Endothelial cell (in vitro differentiated cells): ENCODE results near the gene TMEM88. TPM values are rescaled to one million over a fixed set of nuclear protein-coding genes. Genes with fewer than 3 reads are reported as not detected.

Source experiments
- DNase-seq: peaks from one replicate; pipeline ENCODE4 v3.0.0; 2021; ENCODE audit warnings: low spot score
- H3K27ac Mint-ChIP-seq: one replicate; pipeline ENCODE4 v1.8.0; 2021; ENCODE audit warnings: mixed read lengths, inconsistent platforms; ENCODE audit not compliant: unreplicated experiment
- H3K27me3 Mint-ChIP-seq: one replicate; pipeline ENCODE4 v1.8.0; 2021; ENCODE audit warnings: mild to moderate bottlenecking, moderate library complexity, mixed read lengths, inconsistent platforms; ENCODE audit not compliant: unreplicated experiment
- H3K36me3 Mint-ChIP-seq: one replicate; pipeline ENCODE4 v1.8.0; 2021; ENCODE audit warnings: mild to moderate bottlenecking, low read depth, mixed read lengths, inconsistent platforms; ENCODE audit not compliant: unreplicated experiment
- H3K4me1 Mint-ChIP-seq: one replicate; pipeline ENCODE4 v1.8.0; 2021; ENCODE audit warnings: mild to moderate bottlenecking, mixed read lengths, inconsistent platforms; ENCODE audit not compliant: unreplicated experiment
- H3K4me3 Mint-ChIP-seq: one replicate; pipeline ENCODE4 v1.8.0; 2021; ENCODE audit warnings: mild to moderate bottlenecking, mixed read lengths, inconsistent platforms; ENCODE audit not compliant: unreplicated experiment
- H3K9me3 Mint-ChIP-seq: one replicate; pipeline ENCODE4 v1.8.0; 2021; ENCODE audit warnings: mixed read lengths, inconsistent platforms; ENCODE audit not compliant: unreplicated experiment
- total RNA-seq: library from RNA; stranded (reverse); fragmentation: NEBNext Ultra II Directional; extraction: Animal tissue kit (Norgen Biotek cat#: 25700); gene quantifications from one replicate; pipeline ENCODE4 v1.2.1, GENCODE V29; 2021; ENCODE audit not compliant: unreplicated experiment
- TF ChIP-seq, protein P1 (sequence below): fragments of 200-600 bp; sonication (generic); IDR thresholded peaks from one replicate; pipeline ENCODE4 v1.5.0; 2021; ENCODE audit warnings: antibody characterized with exemption; ENCODE audit not compliant: unreplicated experiment

TMEM88 gene
- total RNA-seq, 1 donor from 2014 or later = 13.6 TPM

- Mint-ChIP-seq H3K4me1 (peaks cover 58% of the 10 kb centered on the region), H3K36me3 (peaks cover 17% of the 10 kb centered on the region), H3K4me3 (peak overlapping the region; percentile 82), H3K27me3 (peaks cover 44% of the 10 kb centered on the region), H3K27ac (peak overlapping the region; percentile 51), H3K9me3 (no peaks in the 10 kb centered on the region)
- TF ChIP-seq, protein P1, sequence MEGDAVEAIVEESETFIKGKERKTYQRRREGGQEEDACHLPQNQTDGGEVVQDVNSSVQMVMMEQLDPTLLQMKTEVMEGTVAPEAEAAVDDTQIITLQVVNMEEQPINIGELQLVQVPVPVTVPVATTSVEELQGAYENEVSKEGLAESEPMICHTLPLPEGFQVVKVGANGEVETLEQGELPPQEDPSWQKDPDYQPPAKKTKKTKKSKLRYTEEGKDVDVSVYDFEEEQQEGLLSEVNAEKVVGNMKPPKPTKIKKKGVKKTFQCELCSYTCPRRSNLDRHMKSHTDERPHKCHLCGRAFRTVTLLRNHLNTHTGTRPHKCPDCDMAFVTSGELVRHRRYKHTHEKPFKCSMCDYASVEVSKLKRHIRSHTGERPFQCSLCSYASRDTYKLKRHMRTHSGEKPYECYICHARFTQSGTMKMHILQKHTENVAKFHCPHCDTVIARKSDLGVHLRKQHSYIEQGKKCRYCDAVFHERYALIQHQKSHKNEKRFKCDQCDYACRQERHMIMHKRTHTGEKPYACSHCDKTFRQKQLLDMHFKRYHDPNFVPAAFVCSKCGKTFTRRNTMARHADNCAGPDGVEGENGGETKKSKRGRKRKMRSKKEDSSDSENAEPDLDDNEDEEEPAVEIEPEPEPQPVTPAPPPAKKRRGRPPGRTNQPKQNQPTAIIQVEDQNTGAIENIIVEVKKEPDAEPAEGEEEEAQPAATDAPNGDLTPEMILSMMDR = no peak
- DNase-seq = no peak
Measured at GRCh38 chr17:7839190-7839875, 15.5 kb upstream of the TMEM88 start.

DNA sequence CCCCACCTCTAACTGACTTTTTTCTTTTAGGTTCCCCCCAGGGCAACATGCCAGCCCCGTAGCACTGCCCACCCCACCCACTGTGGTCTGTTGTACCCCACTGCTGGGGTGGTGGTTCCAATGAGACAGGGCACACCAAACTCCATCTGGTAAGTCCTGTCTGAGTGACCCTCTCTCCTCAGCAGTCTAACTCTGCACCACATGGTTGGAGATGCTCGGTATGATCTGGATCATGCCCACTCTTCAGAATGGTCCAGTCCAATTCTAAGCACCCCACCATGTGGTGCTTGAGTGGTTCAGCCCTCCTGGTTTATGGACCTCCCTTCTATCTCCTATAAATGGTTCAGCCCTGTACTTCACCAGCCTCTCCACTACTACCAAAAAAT, 15.0 kb upstream of the TMEM88 start:
- Mint-ChIP-seq H3K9me3 (no peaks in the 10 kb centered on the region), H3K4me3 (peak overlapping the region; percentile 84), H3K36me3 (peaks cover 17% of the 10 kb centered on the region), H3K4me1 (peaks cover 58% of the 10 kb centered on the region), H3K27me3 (peaks cover 41% of the 10 kb centered on the region), H3K27ac (no peak overlapping the region)
- TF ChIP-seq, protein P1 = no peak
- DNase-seq = no peak

GRCh38 chr17:7840441-7840840, 14.4 kb upstream of the TMEM88 start:
- Mint-ChIP-seq H3K27ac (peak overlapping the region; percentile 36), H3K9me3 (no peaks in the 10 kb centered on the region), H3K4me3 (peak overlapping the region; percentile 84), H3K36me3 (peaks cover 17% of the 10 kb centered on the region), H3K27me3 (peaks cover 35% of the 10 kb centered on the region), H3K4me1 (peaks cover 56% of the 10 kb centered on the region)
- TF ChIP-seq, protein P1 = no peak
- no peak for DNase-seq

DNA sequence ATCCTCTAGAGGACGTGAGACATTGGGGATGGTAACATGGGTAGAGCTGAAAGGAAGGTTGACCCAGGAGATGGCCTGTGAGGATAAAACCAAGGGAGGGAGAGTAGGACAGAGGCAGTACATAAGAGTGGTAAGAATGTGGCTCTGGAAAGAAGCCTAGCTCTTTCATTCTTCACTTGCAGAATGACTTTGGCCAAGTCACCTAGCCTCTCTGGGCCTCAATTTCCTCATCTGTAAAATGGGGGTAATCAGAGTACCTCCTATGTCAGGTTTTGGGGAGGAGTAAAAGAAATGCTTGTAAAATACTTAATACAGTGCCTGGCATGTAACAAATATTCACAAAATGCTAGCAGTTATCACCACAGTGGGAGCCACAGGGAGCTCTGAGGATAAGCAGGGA, 14.0 kb upstream of the TMEM88 start:
- Mint-ChIP-seq H3K9me3 (no peaks in the 10 kb centered on the region), H3K27ac (peak overlapping the region; percentile 90), H3K36me3 (peaks cover 17% of the 10 kb centered on the region), H3K4me1 (peaks cover 56% of the 10 kb centered on the region), H3K4me3 (peak overlapping the region; percentile 95), H3K27me3 (peaks cover 35% of the 10 kb centered on the region)
- DNase-seq = no peak
- TF ChIP-seq, protein P1 = no peak

GRCh38 chr17:7841396-7841914, 13.4 kb upstream of the TMEM88 start:
- Mint-ChIP-seq H3K27ac (peak overlapping the region; percentile 90), H3K4me1 (peaks cover 56% of the 10 kb centered on the region), H3K36me3 (peaks cover 17% of the 10 kb centered on the region), H3K9me3 (no peaks in the 10 kb centered on the region), H3K27me3 (peaks cover 33% of the 10 kb centered on the region), H3K4me3 (peak overlapping the region; percentile 95)
- peak; percentile 59 for DNase-seq
- TF ChIP-seq, protein P1 = no peak
